SK-N-MC (cell line): ENCODE results near the gene YAE1.

Experiments used
- DNase-seq: peaks from one replicate; pipeline ENCODE4 v3.0.0-alpha.2; 2011; ENCODE audit warnings: low read depth, low spot score
- H3K27ac ChIP-seq: fragments of 200-600 bp; sonication (generic); 2 replicates; pipeline ENCODE4 v1.5.1; 2016; ENCODE audit warnings: mixed run types
- H3K36me3 ChIP-seq: fragments of 200-600 bp; sonication (generic); 2 replicates; pipeline ENCODE4 v1.6.1; 2017; ENCODE audit warnings: antibody characterized with exemption, low read length, mixed read lengths; ENCODE audit not compliant: insufficient read depth
- H3K4me3 ChIP-seq: fragments of 200-600 bp; sonication (generic); 2 replicates; pipeline ENCODE4 v1.5.1; 2016
- H3K9ac ChIP-seq: fragments of 200-600 bp; sonication (generic); 2 replicates; pipeline ENCODE4 v1.8.0; 2017; ENCODE audit warnings: mixed run types, mixed read lengths; ENCODE audit not compliant: insufficient read length
- H3K9me3 ChIP-seq: fragments of 200-600 bp; sonication (generic); 2 replicates; pipeline ENCODE4 v1.6.1; 2017; ENCODE audit warnings: low read depth, mild to moderate bottlenecking, antibody characterized with exemption, low read length, moderate library complexity, mixed read lengths
- EZH2 ChIP-seq: fragments of 200-600 bp; sonication (generic); IDR thresholded peaks from one replicate; pipeline ENCODE4 v1.6.1; 2017; ENCODE audit warnings: antibody characterized with exemption
- FOXP2 ChIP-seq: optimal IDR thresholded peaks from 2 replicates; pipeline ENCODE3; 2011; ENCODE audit warnings: mild to moderate bottlenecking, moderate library complexity; ENCODE audit not compliant: insufficient read depth; ENCODE audit errors: extremely low read length, control extremely low read depth
- POLR2AphosphoS5 ChIP-seq: IDR thresholded peaks from 2 replicates; pipeline ENCODE4 v1.6.1; 2012; ENCODE audit warnings: mild to moderate bottlenecking, low read depth, low read length, borderline replicate concordance

YAE1 gene

GRCh38 chr7:39560408-39560807, 5.8 kb upstream of the YAE1 start:
- Histone ChIP-seq H3K4me3 (no peak overlapping the region), H3K27ac (no peak overlapping the region), H3K9me3 (no peaks in the 10 kb centered on the region), H3K36me3 (no peaks in the 10 kb centered on the region), H3K9ac (no peak overlapping the region)
- TF ChIP-seq POLR2AphosphoS5 = no peak
- no peak for TF ChIP-seq FOXP2
- no peak for TF ChIP-seq EZH2
- DNase-seq = no peak

GRCh38 chr7:39560997-39561396, 5.2 kb upstream of the YAE1 start:
- TF ChIP-seq EZH2 = no peak
- no peak for TF ChIP-seq FOXP2
- TF ChIP-seq POLR2AphosphoS5 = no peak
- no peak overlapping the region for H3K9ac ChIP-seq

GRCh38 chr7:39565538-39565937, 666 bp upstream of the YAE1 start:
- Histone ChIP-seq H3K36me3 (peaks cover 8% of the 10 kb centered on the region), H3K27ac (peak overlapping the region; percentile 79), H3K9me3 (no peaks in the 10 kb centered on the region), H3K4me3 (peak overlapping the region; percentile 98), H3K9ac (peak overlapping the region; percentile 97)
- TF ChIP-seq EZH2 (no peak), FOXP2 (no peak), POLR2AphosphoS5 (no peak)
- no peak for DNase-seq

More at GRCh38 chr7:39560997-39561396, 5.2 kb upstream of the YAE1 start:
- Histone ChIP-seq H3K9me3 (no peaks in the 10 kb centered on the region), H3K27ac (no peak overlapping the region), H3K36me3 (no peaks in the 10 kb centered on the region), H3K4me3 (no peak overlapping the region)
- no peak for DNase-seq

- no peak for DNase-seq
- no peak for TF ChIP-seq FOXP2
- TF ChIP-seq EZH2 = no peak
- TF ChIP-seq POLR2AphosphoS5 = no peak
- Histone ChIP-seq H3K36me3 (peaks cover 20% of the 10 kb centered on the region), H3K9ac (peak overlapping the region; percentile 97), H3K4me3 (peak overlapping the region; percentile 98), H3K9me3 (no peaks in the 10 kb centered on the region), H3K27ac (no peak overlapping the region)
These were observed 1.1 kb downstream of the YAE1 start for GRCh38 chr7:39567294-39567693.

GRCh38 chr7:39574673-39575349, 8.6 kb downstream of the YAE1 start:
- no peak overlapping the region for H3K27ac ChIP-seq
- H3K9me3 ChIP-seq = no peaks in the 10 kb centered on the region
- no peak for DNase-seq
- H3K9ac ChIP-seq = no peak overlapping the region
- no peak overlapping the region for H3K4me3 ChIP-seq
- no peak for TF ChIP-seq POLR2AphosphoS5
- H3K36me3 ChIP-seq = peaks cover 43% of the 10 kb centered on the region

GRCh38 chr7:39577229-39577874, 11.1 kb downstream of the YAE1 start:
- Histone ChIP-seq H3K27ac (no peak overlapping the region), H3K36me3 (peaks cover 23% of the 10 kb centered on the region), H3K4me3 (no peak overlapping the region), H3K9ac (no peak overlapping the region), H3K9me3 (no peaks in the 10 kb centered on the region)
- no peak for TF ChIP-seq EZH2
- DNase-seq = no peak

GRCh38 chr7:39580149-39580874, 14.1 kb downstream of the YAE1 start:
- DNase-seq = peak; percentile 87
- Histone ChIP-seq H3K9ac (peak overlapping the region; percentile 17), H3K36me3 (peaks cover 6% of the 10 kb centered on the region; the same call in 1 of the 2 replicates), H3K9me3 (no peaks in the 10 kb centered on the region), H3K4me3 (no peak overlapping the region), H3K27ac (no peak overlapping the region)
- no peak; the same call in 1 of the 2 replicates for TF ChIP-seq POLR2AphosphoS5
- TF ChIP-seq EZH2 = no peak
- no peak for TF ChIP-seq FOXP2

GRCh38 chr7:39582536-39582935, 16.3 kb downstream of the YAE1 start:
- Histone ChIP-seq H3K36me3 (no peaks in the 10 kb centered on the region), H3K4me3 (no peak overlapping the region), H3K9me3 (no peaks in the 10 kb centered on the region), H3K27ac (no peak overlapping the region), H3K9ac (no peak overlapping the region)
- TF ChIP-seq FOXP2 = no peak
- TF ChIP-seq POLR2AphosphoS5 = no peak
- TF ChIP-seq EZH2 = no peak
- no peak for DNase-seq

- Histone ChIP-seq H3K4me3 (no peak overlapping the region), H3K36me3 (no peaks in the 10 kb centered on the region), H3K27ac (no peak overlapping the region), H3K9ac (no peak overlapping the region), H3K9me3 (no peaks in the 10 kb centered on the region)
- DNase-seq = no peak
- no peak for TF ChIP-seq POLR2AphosphoS5
- TF ChIP-seq EZH2 = no peak
- no peak for TF ChIP-seq FOXP2
These were observed 17.3 kb downstream of the YAE1 start for GRCh38 chr7:39583539-39583938.
